Liver (tissue), 9 donors: ENCODE results near the gene GTF3C6. TPM values are rescaled to one million over a fixed set of nuclear protein-coding genes. Genes with fewer than 3 reads are reported as not detected.

Experiments
- DNase-seq: peaks from one replicate; pipeline ENCODE4 v3.0.0-alpha.2; 2017; ENCODE audit warnings: low spot score
- H3K27ac ChIP-seq, 2 donors: one replicate each; pipeline ENCODE4 v1.7.0; 2013; ENCODE audit warnings: inconsistent platforms in 2 of 2, low read length in 2 of 2, control low read depth in 1 of 2, low read depth in 1 of 2, mild to moderate bottlenecking in 1 of 2
- H3K27me3 ChIP-seq, 4 donors: one replicate each; pipeline versions ENCODE4 v1.6.1 to v1.7.0; 2013; ENCODE audit warnings: low read length in 3 of 4, inconsistent platforms in 1 of 4, mild to moderate bottlenecking in 1 of 4, moderate library complexity in 1 of 4; ENCODE audit not compliant: control insufficient read depth in 4 of 4, insufficient read depth in 4 of 4
- H3K36me3 ChIP-seq, 4 donors: one replicate each; pipeline versions ENCODE4 v1.6.1 to v1.7.0; 2013; ENCODE audit warnings: low read length in 3 of 4, mild to moderate bottlenecking in 3 of 4, low read depth in 1 of 4, moderate library complexity in 1 of 4; ENCODE audit not compliant: control insufficient read depth in 4 of 4, insufficient read depth in 3 of 4
- H3K4me1 ChIP-seq, 4 donors: one replicate each; pipeline versions ENCODE4 v1.6.1 to v1.7.0; 2013; ENCODE audit warnings: low read length in 3 of 4, mild to moderate bottlenecking in 3 of 4, moderate library complexity in 1 of 4; ENCODE audit not compliant: control insufficient read depth in 4 of 4, insufficient read depth in 4 of 4
- H3K4me3 ChIP-seq, 3 donors: one replicate each; pipeline versions ENCODE4 v1.6.1 to v1.7.0; 2013; ENCODE audit warnings: low read length in 3 of 3, control low read depth in 1 of 3, low read depth in 1 of 3, mild to moderate bottlenecking in 1 of 3
- H3K9ac ChIP-seq, 2 donors: one replicate each; pipeline ENCODE4 v1.7.0; 2013; ENCODE audit warnings: low read length in 2 of 2, mild to moderate bottlenecking in 2 of 2, moderate library complexity in 2 of 2, control low read depth in 1 of 2, low read depth in 1 of 2
- H3K9me3 ChIP-seq, 4 donors: one replicate each; pipeline versions ENCODE4 v1.6.1 to v1.7.0; 2013; ENCODE audit warnings: low read length in 3 of 4; ENCODE audit not compliant: control insufficient read depth in 4 of 4
- EGR1 ChIP-seq, 2 donors: IDR thresholded peaks; 2 replicates each; pipeline ENCODE4 v1.6.1; 2016 to 2018; ENCODE audit warnings: antibody characterized with exemption in 2 of 2, low read depth in 2 of 2
- FOXA1 ChIP-seq: IDR thresholded peaks from 2 replicates; pipeline ENCODE4 v1.6.1; 2016; ENCODE audit warnings: antibody characterized with exemption
- FOXA2 ChIP-seq: IDR thresholded peaks from 2 replicates; pipeline ENCODE4 v1.6.1; 2016; ENCODE audit warnings: antibody characterized with exemption
- GABPA ChIP-seq, 2 donors: IDR thresholded peaks in 1 of 2; conservative IDR thresholded peaks in 1 of 2; 2 replicates each; pipeline ENCODE4 v1.6.1; 2016; ENCODE audit warnings: antibody characterized with exemption in 2 of 2, mild to moderate bottlenecking in 1 of 2, moderate library complexity in 1 of 2
- HNF4A ChIP-seq, 2 donors: conservative IDR thresholded peaks; 2 replicates each; pipeline ENCODE4 v1.6.1; 2016; ENCODE audit warnings: antibody characterized with exemption in 2 of 2, mild to moderate bottlenecking in 2 of 2
- HNF4G ChIP-seq: IDR thresholded peaks from 2 replicates; pipeline ENCODE4 v1.6.1; 2016; ENCODE audit warnings: antibody characterized with exemption
- JUND ChIP-seq, 2 donors: IDR thresholded peaks; 2 replicates each; pipeline ENCODE4 v1.6.1; 2016; ENCODE audit warnings: antibody characterized with exemption in 2 of 2
- NR2F2 ChIP-seq: IDR thresholded peaks from 2 replicates; pipeline ENCODE4 v1.6.1; 2016; ENCODE audit warnings: antibody characterized with exemption
- RAD21 ChIP-seq, 2 donors: IDR thresholded peaks; 2 replicates each; pipeline ENCODE4 v1.6.1; 2016; ENCODE audit warnings: antibody characterized with exemption in 2 of 2, mild to moderate bottlenecking in 2 of 2
- RXRA ChIP-seq, 2 donors: IDR thresholded peaks; 2 replicates each; pipeline ENCODE4 v1.6.1; 2017 to 2018; ENCODE audit warnings: antibody characterized with exemption in 2 of 2, mild to moderate bottlenecking in 1 of 2
- SP1 ChIP-seq: IDR thresholded peaks from 2 replicates; pipeline ENCODE4 v1.6.1; 2018; ENCODE audit warnings: antibody characterized with exemption, mild to moderate bottlenecking
- TAF1 ChIP-seq: conservative IDR thresholded peaks from 2 replicates; pipeline ENCODE4 v1.6.1; 2016; ENCODE audit warnings: antibody characterized with exemption, mild to moderate bottlenecking
- YY1 ChIP-seq: IDR thresholded peaks from 2 replicates; pipeline ENCODE4 v1.6.1; 2016; ENCODE audit warnings: antibody characterized with exemption, mild to moderate bottlenecking
- WGBS: extraction: QIAGEN DNeasy Blood & Tissue Kit; methylation state at CpG from one replicate; pipeline ENCODE4 v1.1.7; 2013; 5-methylcytosine and 5-hydroxymethylcytosine counted together
- polyA plus RNA-seq, 2 donors: library from polyadenylated mRNA; stranded (reverse) in 1 of 2; unstranded in 1 of 2; fragments of 200-250 nt in 1 of 2; fragments of >200 nt in 1 of 2; fragmentation: Nextera tagmentation in 1 of 2; extraction: Ambion mirVana in 1 of 2; gene quantifications; one replicate each; pipeline versions ENCODE4 v1.2.1 to v1.2.3, GENCODE V29; 2013 to 2015
- total RNA-seq, 2 donors: library from RNA; depleted of rRNA; stranded (reverse); fragments of >200 nt; gene quantifications; one replicate each; pipeline ENCODE4 v1.2.3, GENCODE V29; 2014
- TF ChIP-seq, protein P1 (sequence below): IDR thresholded peaks from 2 replicates; pipeline ENCODE4 v1.6.1; 2016; ENCODE audit warnings: antibody characterized with exemption, mild to moderate bottlenecking
- TF ChIP-seq, protein P2 (sequence below): IDR thresholded peaks from 2 replicates; pipeline ENCODE4 v1.6.1; 2016; ENCODE audit warnings: antibody characterized with exemption
- TF ChIP-seq, protein P3 (sequence below): IDR thresholded peaks from 2 replicates; pipeline ENCODE4 v1.6.1; 2016; ENCODE audit warnings: antibody characterized with exemption
- TF ChIP-seq, protein P4 (sequence below): IDR thresholded peaks from 2 replicates; pipeline ENCODE4 v1.6.1; 2016; ENCODE audit warnings: antibody characterized with exemption
- TF ChIP-seq, protein P5 (sequence below): fragments of 150-350 bp; IDR thresholded peaks from 2 replicates; pipeline ENCODE4 v1.5.1; 2017; ENCODE audit warnings: improper control_type of control experiment, low read depth, low read length; ENCODE audit not compliant: missing input control
- donor health status: healthy.
- donor health status: healthy.
- donor health status: healthy.
- donor health status: healthy.
- donor health status: healthy.

Gene GTF3C6
- total and polyA plus RNA-seq, 4 donors = 16.3 to 53.3 (median 22.2) TPM

DNA sequence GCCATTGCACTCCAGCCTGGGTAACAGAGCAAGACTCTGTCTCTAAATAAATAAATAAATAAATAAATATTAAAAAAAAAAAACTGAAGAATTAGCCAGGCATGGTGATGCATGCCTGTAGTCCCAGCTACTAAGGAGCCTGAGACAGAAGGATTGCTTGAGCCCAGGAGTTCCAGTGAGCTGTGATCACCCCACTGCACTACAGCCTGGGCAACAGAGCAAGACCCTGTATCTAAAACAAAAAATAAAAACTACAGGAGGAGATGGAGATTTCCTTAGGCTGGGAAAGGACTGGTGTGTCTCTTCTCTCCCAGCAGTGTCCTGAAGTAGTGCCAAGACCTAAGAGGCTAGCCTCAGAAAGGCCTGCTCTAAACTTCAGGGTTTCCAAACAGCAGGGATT is 8.1 kb upstream of the GTF3C6 start:
- TF ChIP-seq, protein P1, sequence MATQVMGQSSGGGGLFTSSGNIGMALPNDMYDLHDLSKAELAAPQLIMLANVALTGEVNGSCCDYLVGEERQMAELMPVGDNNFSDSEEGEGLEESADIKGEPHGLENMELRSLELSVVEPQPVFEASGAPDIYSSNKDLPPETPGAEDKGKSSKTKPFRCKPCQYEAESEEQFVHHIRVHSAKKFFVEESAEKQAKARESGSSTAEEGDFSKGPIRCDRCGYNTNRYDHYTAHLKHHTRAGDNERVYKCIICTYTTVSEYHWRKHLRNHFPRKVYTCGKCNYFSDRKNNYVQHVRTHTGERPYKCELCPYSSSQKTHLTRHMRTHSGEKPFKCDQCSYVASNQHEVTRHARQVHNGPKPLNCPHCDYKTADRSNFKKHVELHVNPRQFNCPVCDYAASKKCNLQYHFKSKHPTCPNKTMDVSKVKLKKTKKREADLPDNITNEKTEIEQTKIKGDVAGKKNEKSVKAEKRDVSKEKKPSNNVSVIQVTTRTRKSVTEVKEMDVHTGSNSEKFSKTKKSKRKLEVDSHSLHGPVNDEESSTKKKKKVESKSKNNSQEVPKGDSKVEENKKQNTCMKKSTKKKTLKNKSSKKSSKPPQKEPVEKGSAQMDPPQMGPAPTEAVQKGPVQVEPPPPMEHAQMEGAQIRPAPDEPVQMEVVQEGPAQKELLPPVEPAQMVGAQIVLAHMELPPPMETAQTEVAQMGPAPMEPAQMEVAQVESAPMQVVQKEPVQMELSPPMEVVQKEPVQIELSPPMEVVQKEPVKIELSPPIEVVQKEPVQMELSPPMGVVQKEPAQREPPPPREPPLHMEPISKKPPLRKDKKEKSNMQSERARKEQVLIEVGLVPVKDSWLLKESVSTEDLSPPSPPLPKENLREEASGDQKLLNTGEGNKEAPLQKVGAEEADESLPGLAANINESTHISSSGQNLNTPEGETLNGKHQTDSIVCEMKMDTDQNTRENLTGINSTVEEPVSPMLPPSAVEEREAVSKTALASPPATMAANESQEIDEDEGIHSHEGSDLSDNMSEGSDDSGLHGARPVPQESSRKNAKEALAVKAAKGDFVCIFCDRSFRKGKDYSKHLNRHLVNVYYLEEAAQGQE = no peak
- no peak for TF ChIP-seq FOXA2
- TF ChIP-seq NR2F2 = no peak
- TF ChIP-seq, protein P2, sequence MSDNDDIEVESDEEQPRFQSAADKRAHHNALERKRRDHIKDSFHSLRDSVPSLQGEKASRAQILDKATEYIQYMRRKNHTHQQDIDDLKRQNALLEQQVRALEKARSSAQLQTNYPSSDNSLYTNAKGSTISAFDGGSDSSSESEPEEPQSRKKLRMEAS = no peak
- no peak for TF ChIP-seq GABPA (IDR thresholded peaks at IDR 0.05 in 1 of 2, conservative IDR thresholded peaks at IDR 0.05 in 1 of 2)
- TF ChIP-seq, protein P3, sequence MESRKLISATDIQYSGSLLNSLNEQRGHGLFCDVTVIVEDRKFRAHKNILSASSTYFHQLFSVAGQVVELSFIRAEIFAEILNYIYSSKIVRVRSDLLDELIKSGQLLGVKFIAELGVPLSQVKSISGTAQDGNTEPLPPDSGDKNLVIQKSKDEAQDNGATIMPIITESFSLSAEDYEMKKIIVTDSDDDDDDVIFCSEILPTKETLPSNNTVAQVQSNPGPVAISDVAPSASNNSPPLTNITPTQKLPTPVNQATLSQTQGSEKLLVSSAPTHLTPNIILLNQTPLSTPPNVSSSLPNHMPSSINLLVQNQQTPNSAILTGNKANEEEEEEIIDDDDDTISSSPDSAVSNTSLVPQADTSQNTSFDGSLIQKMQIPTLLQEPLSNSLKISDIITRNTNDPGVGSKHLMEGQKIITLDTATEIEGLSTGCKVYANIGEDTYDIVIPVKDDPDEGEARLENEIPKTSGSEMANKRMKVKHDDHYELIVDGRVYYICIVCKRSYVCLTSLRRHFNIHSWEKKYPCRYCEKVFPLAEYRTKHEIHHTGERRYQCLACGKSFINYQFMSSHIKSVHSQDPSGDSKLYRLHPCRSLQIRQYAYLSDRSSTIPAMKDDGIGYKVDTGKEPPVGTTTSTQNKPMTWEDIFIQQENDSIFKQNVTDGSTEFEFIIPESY = no peak
- TF ChIP-seq, protein P4, sequence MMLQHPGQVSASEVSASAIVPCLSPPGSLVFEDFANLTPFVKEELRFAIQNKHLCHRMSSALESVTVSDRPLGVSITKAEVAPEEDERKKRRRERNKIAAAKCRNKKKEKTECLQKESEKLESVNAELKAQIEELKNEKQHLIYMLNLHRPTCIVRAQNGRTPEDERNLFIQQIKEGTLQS = no peak
- TF ChIP-seq JUND (IDR thresholded peaks at IDR 0.05) = no peak
- TF ChIP-seq HNF4A (conservative IDR thresholded peaks at IDR 0.05) = no peak
- no peak for TF ChIP-seq TAF1
- no peak for TF ChIP-seq FOXA1
- TF ChIP-seq, protein P5, sequence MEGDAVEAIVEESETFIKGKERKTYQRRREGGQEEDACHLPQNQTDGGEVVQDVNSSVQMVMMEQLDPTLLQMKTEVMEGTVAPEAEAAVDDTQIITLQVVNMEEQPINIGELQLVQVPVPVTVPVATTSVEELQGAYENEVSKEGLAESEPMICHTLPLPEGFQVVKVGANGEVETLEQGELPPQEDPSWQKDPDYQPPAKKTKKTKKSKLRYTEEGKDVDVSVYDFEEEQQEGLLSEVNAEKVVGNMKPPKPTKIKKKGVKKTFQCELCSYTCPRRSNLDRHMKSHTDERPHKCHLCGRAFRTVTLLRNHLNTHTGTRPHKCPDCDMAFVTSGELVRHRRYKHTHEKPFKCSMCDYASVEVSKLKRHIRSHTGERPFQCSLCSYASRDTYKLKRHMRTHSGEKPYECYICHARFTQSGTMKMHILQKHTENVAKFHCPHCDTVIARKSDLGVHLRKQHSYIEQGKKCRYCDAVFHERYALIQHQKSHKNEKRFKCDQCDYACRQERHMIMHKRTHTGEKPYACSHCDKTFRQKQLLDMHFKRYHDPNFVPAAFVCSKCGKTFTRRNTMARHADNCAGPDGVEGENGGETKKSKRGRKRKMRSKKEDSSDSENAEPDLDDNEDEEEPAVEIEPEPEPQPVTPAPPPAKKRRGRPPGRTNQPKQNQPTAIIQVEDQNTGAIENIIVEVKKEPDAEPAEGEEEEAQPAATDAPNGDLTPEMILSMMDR = no peak
- TF ChIP-seq EGR1 (IDR thresholded peaks at IDR 0.05; ENCODE audit: low read depth in 2 of 2) = no peak
- TF ChIP-seq SP1 = no peak
- TF ChIP-seq HNF4G = no peak
- TF ChIP-seq YY1 = no peak
- Histone ChIP-seq H3K9me3 (no peaks in the 10 kb centered on the region), H3K4me1 (peaks cover 2 to 20% (median 20%) of the 10 kb centered on the region in 4 donors), H3K9ac (no peak overlapping the region), H3K36me3 (no peaks in the 10 kb centered on the region), H3K4me3 (no peak overlapping the region), H3K27ac (peak overlapping the region in 1 of 2 donors; percentile 20), H3K27me3 (no peaks in the 10 kb centered on the region)
- no peak for DNase-seq

DNA sequence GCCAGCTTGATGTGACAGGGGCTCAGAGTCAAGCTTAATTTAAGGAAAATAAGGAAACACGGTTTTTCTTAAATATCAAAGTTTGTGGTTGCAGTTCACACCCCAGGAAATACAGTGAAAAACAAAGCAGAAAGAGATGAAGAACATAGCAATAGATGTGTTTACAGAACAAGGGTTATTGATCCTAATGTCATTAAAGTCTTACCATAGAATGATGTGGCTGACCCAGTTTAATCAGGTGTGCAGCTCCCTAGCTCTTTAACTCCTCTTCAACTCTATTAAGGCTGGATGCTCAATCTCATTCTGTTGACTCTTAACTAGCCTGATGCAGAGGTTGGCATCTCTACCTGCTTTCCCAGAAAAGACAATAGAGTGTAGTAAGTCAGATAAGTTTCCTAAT is 7.5 kb upstream of the GTF3C6 start:
- Histone ChIP-seq H3K9ac (no peak overlapping the region), H3K36me3 (no peaks in the 10 kb centered on the region), H3K4me1 (peaks cover 2 to 20% (median 20%) of the 10 kb centered on the region in 4 donors), H3K27me3 (no peaks in the 10 kb centered on the region), H3K27ac (peak overlapping the region; percentile 20 to 30), H3K9me3 (no peaks in the 10 kb centered on the region), H3K4me3 (no peak overlapping the region)
- DNase-seq = no peak
- no peak for TF ChIP-seq JUND (IDR thresholded peaks at IDR 0.05)
- no peak for TF ChIP-seq GABPA (IDR thresholded peaks at IDR 0.05 in 1 of 2, conservative IDR thresholded peaks at IDR 0.05 in 1 of 2)
- TF ChIP-seq, protein P4 = no peak
- no peak for TF ChIP-seq EGR1 (IDR thresholded peaks at IDR 0.05; ENCODE audit: low read depth in 2 of 2)
- TF ChIP-seq RXRA (IDR thresholded peaks at IDR 0.05) = peak; percentile 58 to 70
- TF ChIP-seq RAD21 (IDR thresholded peaks at IDR 0.05) = no peak
- TF ChIP-seq, protein P5 = no peak
- no peak for TF ChIP-seq YY1
- peak; percentile 11 to 32 for TF ChIP-seq HNF4A (conservative IDR thresholded peaks at IDR 0.05)
- no peak for TF ChIP-seq NR2F2
- TF ChIP-seq, protein P2 = no peak
- TF ChIP-seq FOXA2 = peak; percentile 16
- peak; percentile 51 for TF ChIP-seq SP1
- WGBS = 20% methylated on average over 1 of the region's 1 CpG
